Measurements from ENCODE around the gene SLC5A2. TPM values are rescaled to one million over a fixed set of nuclear protein-coding genes. Genes with fewer than 3 reads are reported as not detected.

SLC5A2 gene
- total and polyA plus RNA-seq, 2 donors from 2014 or later, result 4.8 to 208 TPM

- TF ChIP-seq CTCF (IDR thresholded peaks at IDR 0.05; ENCODE audit: borderline replicate concordance, extremely low read depth, insufficient read depth), result no peak
- peaks cover 0 to 6% (median 2%) of the 10 kb centered on the region in 3 donors for H3K36me3 ChIP-seq (ENCODE audit: control insufficient read depth in 2 of 3, insufficient read depth in 3 of 3, low read length in 3 of 3)
- no peak overlapping the region for H3K27ac ChIP-seq (ENCODE audit: low read depth in 2 of 2, low read length in 2 of 2)
- intact Hi-C loops (cut with DNase I), result no loop called here
- peaks cover 3 to 23% (median 13%) of the 10 kb centered on the region in 3 donors for H3K4me1 ChIP-seq (ENCODE audit: control insufficient read depth in 2 of 3, insufficient read depth in 2 of 3, low read depth in 1 of 3, low read length in 3 of 3)
- H3K27me3 ChIP-seq (ENCODE audit: control insufficient read depth, insufficient read depth, low read length), result no peaks in the 10 kb centered on the region
- H3K4me3 ChIP-seq (ENCODE audit: low read length in 3 of 3), result no peak overlapping the region
- no peak for FAIRE-seq
- H3K9me3 ChIP-seq (ENCODE audit: control insufficient read depth in 2 of 3, insufficient read depth in 1 of 3, low read length in 3 of 3), result no peaks in the 10 kb centered on the region
- H3K9ac ChIP-seq (ENCODE audit: low read length in 3 of 3), result no peak overlapping the region
- peak in 1 of 5 donors; percentile 41 for DNase-seq
Measured at GRCh38 chr16:31461201-31461920, 21.6 kb upstream of the SLC5A2 start.

GRCh38 chr16:31461921-31462804 is 20.8 kb upstream of the SLC5A2 start:
- Histone ChIP-seq H3K4me3 (ENCODE audit: low read length in 3 of 3) (no peak overlapping the region), H3K27me3 (ENCODE audit: control insufficient read depth, insufficient read depth, low read length) (no peaks in the 10 kb centered on the region), H3K36me3 (ENCODE audit: control insufficient read depth in 2 of 3, insufficient read depth in 3 of 3, low read length in 3 of 3) (peaks cover 0 to 7% (median 2%) of the 10 kb centered on the region in 3 donors), H3K9ac (ENCODE audit: low read length in 3 of 3) (no peak overlapping the region), H3K4me1 (ENCODE audit: control insufficient read depth in 2 of 3, insufficient read depth in 2 of 3, low read depth in 1 of 3, low read length in 3 of 3) (peaks cover 3 to 18% (median 13%) of the 10 kb centered on the region in 3 donors), H3K27ac (ENCODE audit: low read depth in 2 of 2, low read length in 2 of 2) (no peak overlapping the region), H3K9me3 (ENCODE audit: control insufficient read depth in 2 of 3, insufficient read depth in 1 of 3, low read length in 3 of 3) (no peaks in the 10 kb centered on the region)
- peak in 1 of 5 donors; percentile 77 for DNase-seq
- no peak for TF ChIP-seq CTCF (IDR thresholded peaks at IDR 0.05; ENCODE audit: borderline replicate concordance, extremely low read depth, insufficient read depth)
- FAIRE-seq, result no peak
- intact Hi-C loops (cut with DNase I), result no loop called here

- Histone ChIP-seq H3K9me3 (ENCODE audit: control insufficient read depth in 2 of 3, insufficient read depth in 1 of 3, low read length in 3 of 3) (no peaks in the 10 kb centered on the region), H3K4me1 (ENCODE audit: control insufficient read depth in 2 of 3, insufficient read depth in 2 of 3, low read depth in 1 of 3, low read length in 3 of 3) (peaks cover 3 to 12% (median 5%) of the 10 kb centered on the region in 3 donors), H3K36me3 (ENCODE audit: control insufficient read depth in 2 of 3, insufficient read depth in 3 of 3, low read length in 3 of 3) (peaks cover 0 to 10% (median 2%) of the 10 kb centered on the region in 3 donors), H3K27me3 (ENCODE audit: control insufficient read depth, insufficient read depth, low read length) (no peaks in the 10 kb centered on the region), H3K27ac (ENCODE audit: low read depth in 2 of 2, low read length in 2 of 2) (no peak overlapping the region), H3K4me3 (ENCODE audit: low read length in 3 of 3) (no peak overlapping the region), H3K9ac (ENCODE audit: low read length in 3 of 3) (no peak overlapping the region)
- FAIRE-seq, result no peak
- TF ChIP-seq CTCF (IDR thresholded peaks at IDR 0.05; ENCODE audit: borderline replicate concordance, extremely low read depth, insufficient read depth), result no peak
- intact Hi-C loops (cut with DNase I), result no loop called here
- peak in 1 of 5 donors; percentile 74 for DNase-seq
Measured at GRCh38 chr16:31464348-31464769, 18.6 kb upstream of the SLC5A2 start.
